B cell (primary cell): ENCODE data around the gene TBCCD1.

ENCODE experiments used
- CTCF ChIP-seq: fragments of 200-600 bp; IDR thresholded peaks from one replicate; pipeline ENCODE4 v1.8.0; 2022; ENCODE audit warnings: antibody characterized with exemption, mild to moderate bottlenecking
- EZH2 ChIP-seq: IDR thresholded peaks from 2 replicates; pipeline ENCODE4 v1.6.1; 2012; ENCODE audit warnings: borderline replicate concordance, low read depth, mild to moderate bottlenecking, moderate library complexity, low read length; ENCODE audit not compliant: insufficient read depth, poor library complexity, severe bottlenecking

GRCh38 chr3:186502966-186503712, 64.0 kb downstream of the TBCCD1 start:
- TF ChIP-seq CTCF (no peak), EZH2 (no peak)
